ENCODE results near the gene CSAD.
A peak's percentile ranks its signal among the peaks of the same experiment; 100 is the strongest.
"Not testable (repeated sequence)": the region's sequence is repeated elsewhere in the genome, so short reads cannot be mapped to it uniquely, and the experiment has no call there.

The CSAD gene

GRCh38 chr12:53217051-53217930, 36.6 kb upstream of the CSAD start:
- DNase-seq, result no peak

- DNase-seq, result no peak
Measured at GRCh38 chr12:53215497-53215896, 34.8 kb upstream of the CSAD start.

GRCh38 chr12:53214687-53215455, 34.1 kb upstream of the CSAD start:
- DNase-seq, result no peak

GRCh38 chr12:53214221-53214620, 33.5 kb upstream of the CSAD start:
- DNase-seq, result no peak

- DNase-seq, result peak; percentile 59
Measured at GRCh38 chr12:53213348-53213747, 32.6 kb upstream of the CSAD start.

- DNase-seq, result no peak
Measured at GRCh38 chr12:53212931-53213330, 32.2 kb upstream of the CSAD start.

GRCh38 chr12:53211476-53212381, 31.0 kb upstream of the CSAD start:
- DNase-seq, result no peak

GRCh38 chr12:53210843-53211242, 30.1 kb upstream of the CSAD start:
- no peak for DNase-seq

- no peak for DNase-seq
Measured at GRCh38 chr12:53208877-53209463, 28.2 kb upstream of the CSAD start.

GRCh38 chr12:53208435-53208834, 27.7 kb upstream of the CSAD start:
- DNase-seq, result no peak

GRCh38 chr12:53207042-53207441, 26.3 kb upstream of the CSAD start, which contains the start of gene ITGB7:
ITGB7 (minus strand) TSS chr12:53207251; CDS start chr12:53200443, 6,808 bp downstream.
- DNase-seq, result no peak

- DNase-seq, result no peak
Measured at GRCh38 chr12:53205747-53206419, 25.2 kb upstream of the CSAD start.

GRCh38 chr12:53204351-53204750, 23.6 kb upstream of the CSAD start:
- DNase-seq, result no peak

- not testable (repeated sequence) for DNase-seq
Measured at GRCh38 chr12:53202316-53202715, 21.6 kb upstream of the CSAD start.

- DNase-seq, result no peak
Measured at GRCh38 chr12:53201639-53202038, 20.9 kb upstream of the CSAD start.

- DNase-seq, result no peak
Measured at GRCh38 chr12:53201177-53201541, 20.4 kb upstream of the CSAD start.

- no peak for DNase-seq
Measured at GRCh38 chr12:53200458-53201176, 19.9 kb upstream of the CSAD start.

GRCh38 chr12:53200107-53200457, 19.4 kb upstream of the CSAD start:
- no peak for DNase-seq

GRCh38 chr12:53199700-53200099, 19.0 kb upstream of the CSAD start:
- DNase-seq, result no peak

GRCh38 chr12:53198486-53199110, 17.9 kb upstream of the CSAD start:
- no peak for DNase-seq

Measured in NCI-H1048 (cell line).